G401 (cell line): ENCODE data around the gene SEM1. TPM values are rescaled to one million over a fixed set of nuclear protein-coding genes. Genes with fewer than 3 reads are reported as not detected.
"Not testable (repeated sequence)": the region's sequence is repeated elsewhere in the genome, so short reads cannot be mapped to it uniquely, and the experiment has no call there.

Experiments
- DNase-seq: peaks from one replicate; pipeline ENCODE4 v3.0.0-alpha.2; 2015; ENCODE audit warnings: low spot score
- in situ Hi-C: cut with HindIII; loops from 2 replicates; pipeline ENCODE4 v1.10.0; 2016; ENCODE audit warnings: low sequenced_read_pairs, mixed read lengths
- total RNA-seq: library from RNA; depleted of rRNA; stranded (reverse); fragments of >200 nt; shearing (Covaris generic); gene quantifications from 2 replicates; pipeline ENCODE4 v1.2.3, GENCODE V29; 2014

The SEM1 gene
- total RNA-seq, 1 experiment from 2014 or later = 94.7 TPM

GRCh38 chr7:96708872-96709271 lies 774 bp downstream of the SEM1 start:
- DNase-seq = no peak
- in situ Hi-C loops = no loop called here

- no peak for DNase-seq
- in situ Hi-C loops = no loop called here
Observed at GRCh38 chr7:96707901-96708774, 1.5 kb downstream of the SEM1 start.

GRCh38 chr7:96701258-96701657 lies 8.4 kb downstream of the SEM1 start:
- in situ Hi-C loops = no loop called here
- DNase-seq = no peak

GRCh38 chr7:96700516-96700915 lies 9.1 kb downstream of the SEM1 start:
- in situ Hi-C loops = no loop called here
- DNase-seq = no peak

DNA sequence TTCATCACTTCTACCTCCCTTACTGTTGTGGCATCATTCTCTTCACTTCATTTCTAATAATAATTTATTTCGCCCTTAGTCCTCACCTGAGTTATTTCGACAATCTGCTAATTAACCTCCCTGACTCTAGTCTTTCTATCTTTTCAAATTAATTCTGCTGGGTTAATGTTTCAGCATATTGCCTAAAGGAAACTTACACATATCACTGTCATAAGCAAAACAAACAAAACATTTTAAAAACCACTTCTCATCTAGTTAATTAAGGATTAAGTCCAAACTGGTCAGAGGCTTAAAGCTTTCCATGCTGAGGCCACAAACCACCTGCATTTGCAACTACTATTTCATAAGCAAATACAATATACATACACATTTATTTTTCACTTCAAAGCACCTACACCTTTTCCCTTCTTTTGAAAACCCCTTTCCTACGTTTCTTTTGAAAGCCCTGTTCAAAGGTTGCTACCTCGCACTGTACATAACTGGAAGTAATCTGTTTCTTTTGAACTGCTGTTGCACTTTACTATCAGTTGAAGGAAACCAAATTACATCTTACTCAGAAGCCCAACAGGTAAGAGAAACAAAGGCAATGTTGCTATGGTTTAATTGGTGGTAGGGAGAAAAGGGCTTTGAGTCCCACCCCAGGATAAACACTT lies 10.3 kb downstream of the SEM1 start:
- in situ Hi-C loops = no loop called here
- no peak for DNase-seq

GRCh38 chr7:96698449-96698848 lies 11.2 kb downstream of the SEM1 start:
- DNase-seq, in situ Hi-C loops: not testable (repeated sequence)

GRCh38 chr7:96697822-96698221 lies 11.8 kb downstream of the SEM1 start:
- no peak for DNase-seq
- in situ Hi-C loops = no loop called here

DNA sequence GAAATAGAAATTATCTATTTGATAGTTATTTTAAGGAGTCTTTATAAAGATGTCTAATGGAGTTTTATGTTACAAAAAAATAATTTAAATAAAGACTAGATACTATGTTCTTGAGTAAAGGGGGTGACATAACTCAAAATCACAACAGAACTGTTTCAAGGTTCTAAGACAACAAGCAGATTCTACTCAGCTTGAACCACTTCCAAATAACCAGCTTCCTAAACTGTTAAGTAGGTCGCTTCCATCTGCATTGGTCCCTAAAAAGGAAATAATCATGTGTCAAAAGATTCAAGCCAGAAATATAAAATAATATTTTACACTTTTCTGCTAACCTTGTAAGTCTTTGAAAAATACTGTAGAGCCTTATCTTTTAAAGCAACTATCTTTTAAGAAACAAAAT lies 14.1 kb downstream of the SEM1 start:
- peak; percentile 82 for DNase-seq
- in situ Hi-C loops = no loop called here

GRCh38 chr7:96694082-96694481 lies 15.6 kb downstream of the SEM1 start:
- in situ Hi-C loops = no loop called here
- no peak for DNase-seq

GRCh38 chr7:96691702-96692101 lies 17.9 kb downstream of the SEM1 start:
- no peak for DNase-seq
- in situ Hi-C loops = no loop called here

DNA sequence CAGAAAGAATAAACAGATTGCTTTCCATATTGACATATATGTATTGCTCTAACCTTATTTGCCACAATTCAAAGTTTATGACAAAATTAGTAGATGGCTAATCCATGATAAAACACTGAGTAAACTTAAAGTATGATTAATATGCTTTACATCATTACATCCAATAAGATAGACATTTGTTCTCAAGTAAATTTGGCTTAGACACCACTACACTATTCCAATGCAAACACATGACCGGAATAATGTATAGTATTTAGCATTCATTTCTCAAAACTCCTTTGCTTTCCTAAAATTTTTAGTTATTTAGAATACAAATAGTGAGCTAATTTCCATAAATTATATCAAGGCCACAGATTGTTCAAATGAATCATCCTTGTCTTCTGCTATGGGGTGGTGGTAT lies 20.2 kb downstream of the SEM1 start:
- in situ Hi-C loops = no loop called here

GRCh38 chr7:96686305-96686704 lies 23.3 kb downstream of the SEM1 start:
- no peak for DNase-seq
- in situ Hi-C loops = no loop called here

More for the DNA sequence above, 20.2 kb downstream of the SEM1 start:
- DNase-seq = no peak

DNA sequence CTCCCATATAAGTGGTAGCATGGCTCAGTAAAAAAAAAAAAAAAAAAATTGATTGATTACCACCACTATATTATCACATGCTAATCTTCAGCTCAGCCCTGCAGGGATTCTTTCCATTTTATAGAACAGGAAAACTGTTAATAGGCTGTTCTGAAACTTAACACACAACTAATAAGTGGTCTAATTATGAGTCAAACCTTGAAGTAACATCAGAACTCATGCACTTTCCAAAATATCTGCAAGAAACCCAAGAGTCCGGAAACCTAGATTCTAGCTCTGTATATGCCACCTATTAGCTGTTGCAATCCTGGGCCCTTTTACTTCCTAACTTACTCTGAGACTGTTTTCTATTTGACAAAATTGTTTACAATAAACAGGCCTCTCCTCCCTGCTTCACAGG lies 23.9 kb downstream of the SEM1 start:
- in situ Hi-C loops = no loop called here
- DNase-seq = no peak

DNA sequence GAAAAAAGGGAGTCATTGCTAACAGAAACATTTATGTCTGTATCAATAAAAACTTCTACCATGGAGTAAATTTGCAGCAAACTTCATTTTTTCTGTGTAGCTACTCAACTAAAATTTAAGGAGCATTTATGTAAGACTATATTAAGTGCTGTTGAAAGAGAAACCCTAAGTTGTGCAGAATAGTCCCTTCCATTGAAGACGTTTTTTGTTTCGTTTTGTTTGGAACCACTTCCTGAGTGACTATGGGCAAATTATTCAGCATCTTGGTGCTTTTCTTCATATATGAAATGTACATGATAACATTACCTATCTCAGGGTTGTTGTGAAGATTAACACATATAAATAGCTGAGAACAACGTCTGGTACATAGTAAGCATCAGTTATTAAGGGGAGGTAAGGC lies 24.3 kb downstream of the SEM1 start:
- DNase-seq = no peak
- in situ Hi-C loops = no loop called here

- in situ Hi-C loops = no loop called here
- no peak for DNase-seq
Observed at GRCh38 chr7:96679886-96680285, 29.8 kb downstream of the SEM1 start.

- DNase-seq = no peak
- in situ Hi-C loops = no loop called here
Observed at GRCh38 chr7:96676919-96677318, 32.7 kb downstream of the SEM1 start.

DNA sequence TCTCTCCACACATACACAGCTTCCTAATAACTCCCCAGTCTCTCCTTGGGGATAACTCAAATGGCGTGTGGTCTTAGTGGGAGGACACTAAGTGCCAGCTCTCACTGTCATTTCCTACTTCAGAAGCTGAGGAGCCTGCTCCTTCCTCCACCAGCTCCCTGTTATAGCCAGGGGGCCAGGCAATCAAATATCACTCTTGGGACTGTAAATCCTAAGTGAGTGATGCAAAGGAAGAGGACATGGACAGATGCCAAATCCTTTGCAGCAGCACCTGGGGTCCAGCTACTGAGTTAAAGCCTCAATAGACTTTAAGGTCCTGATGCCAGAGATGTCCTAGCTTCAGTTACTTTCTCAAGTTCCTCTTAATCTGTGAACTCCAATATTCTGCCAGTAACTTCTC lies 34.1 kb downstream of the SEM1 start:
- in situ Hi-C loops = no loop called here
- DNase-seq = no peak

DNA sequence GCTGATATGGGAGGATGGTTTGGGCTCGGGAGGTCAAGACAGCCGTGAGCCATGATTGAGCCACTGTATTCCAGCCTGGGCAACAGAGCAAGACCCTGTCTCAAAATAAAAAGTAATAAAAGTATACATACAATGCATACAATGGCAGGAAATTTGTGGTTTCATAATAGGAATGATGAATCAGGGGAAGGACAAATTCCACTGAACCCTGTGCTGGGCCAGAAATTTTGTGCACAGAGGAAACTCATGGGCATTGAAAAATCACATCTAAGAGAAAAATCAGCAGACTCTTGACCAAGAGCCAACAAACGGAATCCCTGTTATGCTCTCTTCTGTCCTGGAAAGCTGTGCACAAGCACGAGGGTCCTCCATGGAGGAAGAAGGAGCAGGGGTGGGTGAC lies 35.1 kb downstream of the SEM1 start:
- no peak for DNase-seq
- in situ Hi-C loops = no loop called here

- in situ Hi-C loops = no loop called here
- DNase-seq = no peak
Observed at GRCh38 chr7:96671854-96672253, 37.8 kb downstream of the SEM1 start.

DNA sequence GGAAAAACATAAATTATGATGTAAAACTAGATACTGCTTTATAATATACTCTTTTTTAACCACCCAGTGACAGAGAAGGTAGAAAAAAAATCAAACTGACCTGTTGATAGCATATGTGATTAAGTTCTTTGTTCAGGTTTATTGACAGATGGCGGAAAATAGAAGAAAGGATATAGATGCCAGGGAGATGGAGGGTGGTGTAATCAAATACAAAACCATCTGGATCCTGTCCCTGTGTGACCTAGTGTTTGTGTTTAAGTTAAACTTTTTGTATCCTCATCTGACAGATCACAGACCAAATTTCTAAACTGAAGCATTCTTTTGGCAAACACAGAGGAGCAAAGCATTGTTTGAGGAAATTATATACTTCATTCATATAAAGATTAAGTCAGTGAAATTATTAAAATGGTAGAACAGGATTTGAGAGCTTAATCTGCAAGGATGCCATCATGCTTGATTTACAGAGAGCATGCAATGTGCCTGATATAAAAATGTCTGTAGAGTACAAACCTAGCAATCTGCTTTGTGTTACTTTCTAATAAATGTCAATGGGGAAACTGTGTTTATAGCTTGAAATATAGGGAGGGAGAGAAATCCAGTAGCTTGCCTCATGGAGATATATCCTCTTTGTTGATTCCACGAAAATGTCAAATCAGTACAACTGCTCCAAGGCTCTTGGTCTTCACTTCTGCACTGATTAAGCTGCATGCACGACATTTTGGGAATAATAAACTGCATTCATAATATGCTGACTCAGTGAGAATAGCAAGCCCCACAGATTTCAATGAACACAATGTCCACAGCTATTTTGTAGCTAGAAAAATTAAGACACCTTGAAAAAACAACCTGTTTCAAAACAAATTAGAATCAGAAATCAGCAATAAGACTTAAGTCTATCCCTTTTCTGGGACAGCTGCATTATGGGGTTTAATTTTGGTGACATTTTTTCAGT lies 39.0 kb downstream of the SEM1 start:
- in situ Hi-C loops = no loop called here
- DNase-seq = no peak
